Fibroblast of mammary gland (primary cell): ENCODE data around the gene CCR5.

Experiments used
- DNase-seq: peaks from one replicate; pipeline ENCODE4 v3.0.0-alpha.2; 2010; ENCODE audit warnings: low read depth
- H3K4me3 ChIP-seq: 2 replicates; pipeline ENCODE4 v1.5.1; 2011; ENCODE audit warnings: low read depth, mild to moderate bottlenecking, low read length, moderate library complexity; ENCODE audit not compliant: control insufficient read depth
- TF ChIP-seq, protein P1 (sequence below): conservative IDR thresholded peaks from 2 replicates; pipeline ENCODE4 v1.5.1; 2011; ENCODE audit warnings: low read depth, low read length, inconsistent platforms; ENCODE audit not compliant: control insufficient read depth, insufficient read depth

CCR5 gene

GRCh38 chr3:46335541-46335940, 35.2 kb upstream of the CCR5 start:
- no peak for DNase-seq
- no peak overlapping the region for H3K4me3 ChIP-seq
- TF ChIP-seq, protein P1, sequence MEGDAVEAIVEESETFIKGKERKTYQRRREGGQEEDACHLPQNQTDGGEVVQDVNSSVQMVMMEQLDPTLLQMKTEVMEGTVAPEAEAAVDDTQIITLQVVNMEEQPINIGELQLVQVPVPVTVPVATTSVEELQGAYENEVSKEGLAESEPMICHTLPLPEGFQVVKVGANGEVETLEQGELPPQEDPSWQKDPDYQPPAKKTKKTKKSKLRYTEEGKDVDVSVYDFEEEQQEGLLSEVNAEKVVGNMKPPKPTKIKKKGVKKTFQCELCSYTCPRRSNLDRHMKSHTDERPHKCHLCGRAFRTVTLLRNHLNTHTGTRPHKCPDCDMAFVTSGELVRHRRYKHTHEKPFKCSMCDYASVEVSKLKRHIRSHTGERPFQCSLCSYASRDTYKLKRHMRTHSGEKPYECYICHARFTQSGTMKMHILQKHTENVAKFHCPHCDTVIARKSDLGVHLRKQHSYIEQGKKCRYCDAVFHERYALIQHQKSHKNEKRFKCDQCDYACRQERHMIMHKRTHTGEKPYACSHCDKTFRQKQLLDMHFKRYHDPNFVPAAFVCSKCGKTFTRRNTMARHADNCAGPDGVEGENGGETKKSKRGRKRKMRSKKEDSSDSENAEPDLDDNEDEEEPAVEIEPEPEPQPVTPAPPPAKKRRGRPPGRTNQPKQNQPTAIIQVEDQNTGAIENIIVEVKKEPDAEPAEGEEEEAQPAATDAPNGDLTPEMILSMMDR: no peak

DNA sequence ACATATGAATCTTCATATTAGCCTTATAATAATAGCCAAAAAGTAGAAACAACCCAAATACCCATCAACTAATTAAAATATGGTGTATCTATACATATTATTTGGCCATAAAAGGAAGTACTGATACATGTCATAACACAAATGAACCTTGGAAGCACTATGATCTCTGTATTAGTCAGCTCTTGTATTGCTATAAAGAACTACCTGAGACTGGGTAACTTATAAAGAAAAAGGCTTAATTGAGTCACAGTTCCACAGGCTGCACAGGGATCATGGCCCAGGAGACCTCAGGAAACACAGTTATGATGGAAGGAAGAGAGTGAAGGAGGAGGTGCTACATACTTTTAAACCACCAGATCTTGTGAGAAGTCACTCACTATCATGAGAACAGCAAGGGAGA, 32.8 kb upstream of the CCR5 start:
- no peak overlapping the region for H3K4me3 ChIP-seq
- TF ChIP-seq, protein P1: no peak

DNA sequence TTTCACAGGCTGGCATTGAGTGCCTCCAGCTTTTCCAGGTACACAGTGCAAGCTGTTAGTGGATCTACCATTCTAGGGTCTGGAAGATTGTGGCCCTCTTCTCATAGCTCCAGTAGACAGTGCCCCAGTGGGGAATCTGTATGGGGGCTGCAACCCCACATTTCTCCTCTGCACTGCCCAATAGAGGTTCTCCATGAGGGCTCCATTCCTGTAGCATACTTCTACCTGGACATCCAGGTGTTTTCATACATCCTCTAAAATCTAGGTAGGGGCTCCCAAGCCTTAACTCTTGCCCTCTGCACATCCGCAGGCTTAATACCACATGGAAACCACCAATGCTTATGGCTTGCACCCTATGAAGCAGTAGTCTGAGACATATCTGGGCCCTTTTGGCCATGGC, 31.9 kb upstream of the CCR5 start:
- no peak for DNase-seq
- no peak overlapping the region for H3K4me3 ChIP-seq
- TF ChIP-seq, protein P1: no peak

More for the DNA sequence above, 32.8 kb upstream of the CCR5 start:
- DNase-seq: no peak

DNA sequence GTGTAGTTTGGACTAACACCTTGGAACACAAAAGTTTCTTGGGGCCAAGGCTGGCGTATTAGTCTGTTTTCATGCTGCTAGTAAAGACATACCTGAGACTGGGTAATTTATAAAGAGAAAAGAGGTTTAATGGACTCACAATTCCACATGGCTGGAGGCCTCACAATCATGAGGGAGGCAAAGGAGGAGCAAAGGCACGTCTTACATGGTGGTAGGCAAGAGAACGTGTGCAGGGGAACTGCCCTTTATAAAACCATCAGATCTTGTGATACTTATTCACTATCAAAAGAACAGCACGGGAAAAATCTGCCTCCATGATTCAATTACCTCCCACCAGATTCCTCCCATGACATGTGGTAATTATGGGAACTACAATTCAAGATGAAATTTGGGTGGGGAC, 26.3 kb upstream of the CCR5 start:
- no peak overlapping the region for H3K4me3 ChIP-seq
- DNase-seq: no peak
- TF ChIP-seq, protein P1: no peak

- no peak for DNase-seq
- H3K4me3 ChIP-seq: no peak overlapping the region
- TF ChIP-seq, protein P1: no peak
Measured at GRCh38 chr3:46348823-46349482, 21.8 kb upstream of the CCR5 start.

DNA sequence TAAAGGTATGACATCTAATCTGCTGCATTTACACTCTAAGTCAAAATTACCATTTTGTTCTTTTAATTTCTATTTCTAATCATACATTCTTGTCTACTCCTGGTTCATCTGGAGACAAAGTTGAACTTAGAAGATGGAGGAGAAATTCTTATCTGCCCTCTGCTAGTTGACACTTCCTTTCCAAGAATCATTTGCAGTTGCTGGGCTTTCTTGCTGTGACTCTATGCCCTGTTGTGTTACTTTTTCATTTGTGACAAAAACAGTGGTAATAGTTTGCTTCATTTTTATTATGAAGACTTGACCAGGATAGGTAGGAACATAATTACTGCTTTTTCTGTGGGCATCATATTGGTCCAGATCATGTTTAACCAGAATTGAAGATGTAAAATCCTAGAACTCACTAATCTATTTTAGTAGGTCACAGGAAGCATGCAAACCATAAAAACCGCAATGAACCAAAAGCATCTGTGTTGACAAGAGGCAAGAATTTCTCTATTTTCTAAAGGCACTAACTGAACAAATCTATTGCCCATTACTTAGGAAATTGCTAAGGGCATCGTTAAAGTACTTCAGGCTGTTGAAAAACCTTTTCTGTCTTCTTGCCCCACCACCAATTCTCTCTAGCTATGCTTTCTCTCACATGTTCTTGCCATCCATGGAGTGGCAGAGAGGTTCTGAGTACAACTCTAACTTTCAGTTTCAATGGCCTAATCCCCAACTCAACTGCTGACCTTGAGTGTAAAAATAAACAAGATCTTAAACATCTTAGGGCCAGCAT, 21.1 kb upstream of the CCR5 start:
- TF ChIP-seq, protein P1: no peak
- no peak overlapping the region for H3K4me3 ChIP-seq
- no peak for DNase-seq
